ENCODE measurements around the gene SFXN2. TPM values are rescaled to one million over a fixed set of nuclear protein-coding genes. Genes with fewer than 3 reads are reported as not detected.
"Not testable (repeated sequence)": the region's sequence is repeated elsewhere in the genome, so short reads cannot be mapped to it uniquely, and the experiment has no call there.

Gene SFXN2
- polyA plus RNA-seq, 1 donor: 68.1 TPM

DNA sequence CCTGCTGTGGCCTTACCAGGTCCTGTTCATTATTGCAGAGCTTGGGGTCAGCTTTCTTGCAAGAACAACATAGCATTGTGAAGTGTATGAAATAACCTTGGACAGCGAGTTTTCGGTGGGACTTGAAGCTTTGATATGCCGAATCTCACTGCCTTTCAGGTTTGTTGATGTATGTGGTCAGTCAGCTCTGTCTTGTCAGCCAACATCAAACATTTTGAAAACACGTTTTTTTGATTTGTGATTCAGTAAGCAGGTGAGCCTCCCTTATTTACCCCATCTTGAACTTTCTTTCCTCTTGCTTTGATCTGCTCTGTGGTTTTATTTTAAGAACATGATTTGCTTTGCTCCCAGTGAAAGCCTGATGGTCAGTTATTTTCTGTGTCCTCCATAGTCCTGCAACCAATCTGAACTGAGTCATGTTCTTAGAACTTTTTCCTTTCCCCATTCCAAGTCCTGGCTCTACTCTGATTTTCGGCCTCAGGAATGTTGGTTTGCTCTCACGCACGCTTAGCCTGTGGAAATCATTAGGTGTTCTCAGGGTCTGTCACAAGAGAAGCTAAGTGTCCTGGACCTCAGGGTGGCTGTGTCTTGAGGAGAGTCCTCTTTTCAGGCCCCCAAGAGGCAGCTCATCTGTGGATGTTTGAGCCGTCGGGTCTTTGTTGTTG is 38.0 kb downstream of the SFXN2 start:
- no peak for DNase-seq

DNA sequence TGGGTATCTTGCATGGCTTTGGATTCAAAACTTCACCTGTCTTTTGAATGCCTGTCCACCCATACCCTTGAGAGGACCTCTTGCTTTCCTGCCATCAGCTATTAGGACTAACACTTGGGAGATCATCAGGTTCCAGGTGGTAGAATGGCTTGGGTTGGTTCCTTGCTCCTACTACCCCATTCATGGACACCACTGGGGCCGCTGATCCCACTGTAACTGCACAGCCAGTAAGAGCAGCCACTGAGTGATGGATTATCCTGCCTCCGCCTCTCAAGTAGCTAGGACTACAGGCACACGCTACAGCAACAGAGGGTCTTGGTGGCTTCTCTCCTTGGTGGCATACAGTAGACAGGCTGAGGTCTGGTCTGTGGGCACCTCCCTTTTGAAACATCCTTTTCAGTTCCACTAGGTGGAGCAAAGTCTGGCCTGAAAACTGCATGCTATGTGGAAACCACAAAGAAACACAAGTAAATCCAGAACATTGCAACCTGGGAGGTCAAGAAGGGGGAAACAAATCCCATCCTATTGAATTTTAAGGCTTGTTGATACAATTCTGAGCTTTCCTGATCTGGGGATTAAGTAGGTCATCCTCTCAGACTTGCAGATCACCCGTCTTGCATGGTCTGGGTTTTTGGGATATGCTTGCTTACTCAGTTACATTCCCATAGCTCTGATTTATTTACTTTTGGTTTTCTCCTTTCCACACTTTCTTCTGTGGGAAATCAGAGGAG is 38.7 kb downstream of the SFXN2 start:
- no peak for DNase-seq

DNA sequence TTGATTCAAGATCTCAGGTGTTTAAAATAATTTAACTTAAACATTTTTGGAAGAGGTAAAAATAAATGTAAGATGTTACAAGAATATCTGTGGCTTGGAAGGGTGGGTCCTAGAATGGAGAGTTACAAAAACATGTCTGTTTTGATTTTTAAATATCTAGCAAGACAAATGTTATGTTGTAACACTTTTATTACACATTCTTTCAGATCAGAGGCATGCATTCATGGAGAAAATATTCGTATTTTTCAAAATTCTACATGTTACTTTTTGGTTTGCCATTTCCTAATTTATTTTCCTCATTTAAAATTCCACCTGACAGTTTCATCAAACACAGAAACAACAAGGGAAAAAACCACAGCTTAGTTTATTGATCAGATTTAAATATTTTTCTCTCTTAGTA is 39.3 kb downstream of the SFXN2 start:
- DNase-seq: no peak

DNA sequence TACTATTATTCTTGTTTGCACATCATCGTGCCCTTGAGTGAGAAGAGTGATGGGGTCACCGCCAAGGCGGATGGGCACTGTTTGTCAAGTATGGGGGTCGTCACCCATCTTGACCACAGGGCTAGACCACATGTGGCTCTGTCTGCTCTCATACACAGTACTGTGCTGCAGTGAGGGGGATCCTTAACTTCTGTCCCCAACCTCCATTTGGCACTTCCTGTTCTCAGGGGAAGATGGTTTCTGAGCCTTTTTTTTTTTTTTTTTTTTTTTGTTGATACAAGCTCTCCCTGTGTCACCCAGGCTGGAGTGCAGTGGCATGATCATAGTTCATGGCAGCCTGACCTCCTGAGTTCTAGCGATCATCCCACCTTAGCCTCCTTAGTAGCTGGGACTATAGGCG is 42.9 kb downstream of the SFXN2 start:
- DNase-seq: no peak

DNA sequence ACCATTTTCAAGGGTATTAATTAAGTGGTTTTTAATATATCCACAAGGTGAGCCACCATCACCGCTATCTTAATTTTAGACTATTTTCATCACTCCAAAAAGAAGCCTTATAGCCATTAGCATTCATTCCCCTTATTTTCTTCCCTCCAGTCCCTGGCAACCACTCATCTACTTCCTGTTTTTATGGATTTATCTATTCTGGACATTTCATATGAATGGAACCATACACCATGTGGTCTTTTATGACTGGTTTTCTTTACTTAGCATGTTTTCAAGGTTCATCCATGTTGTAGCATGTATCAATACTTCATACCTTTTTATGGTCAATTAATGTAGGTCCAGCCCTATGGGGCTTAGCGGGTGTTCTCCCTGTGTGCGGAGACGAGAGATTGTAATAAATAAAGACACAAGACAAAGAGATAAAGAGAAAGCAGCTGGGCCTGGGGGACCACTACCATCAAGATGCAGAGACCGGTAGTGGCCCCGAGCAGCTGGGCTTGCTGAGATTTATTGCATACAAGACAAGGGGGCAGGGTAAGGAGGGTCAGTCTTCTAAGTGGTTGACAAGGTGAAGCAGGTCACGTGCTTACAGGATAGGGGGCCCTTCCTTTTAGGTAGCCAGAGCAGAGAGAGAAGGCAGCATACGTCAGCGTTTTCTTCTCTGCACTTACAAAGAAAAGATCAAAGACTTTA is 44.0 kb downstream of the SFXN2 start:
- no peak for DNase-seq

DNA sequence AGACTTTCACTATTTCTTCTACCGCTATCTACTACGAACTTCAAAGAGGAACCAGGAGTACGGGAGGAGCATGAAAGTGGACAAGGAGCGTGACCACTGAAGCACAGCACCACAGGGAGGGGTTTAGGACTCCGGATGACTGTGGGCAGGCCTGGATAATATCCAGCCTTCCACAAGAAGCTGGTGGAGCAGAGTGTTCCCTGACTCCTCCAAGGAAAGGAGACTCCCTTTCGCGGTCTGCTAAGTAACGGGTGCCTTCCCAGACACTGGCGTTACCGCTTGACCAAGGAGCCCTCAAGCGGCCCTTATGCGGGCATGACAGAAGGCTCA is 44.5 kb downstream of the SFXN2 start:
- DNase-seq: not testable (repeated sequence)

DNA sequence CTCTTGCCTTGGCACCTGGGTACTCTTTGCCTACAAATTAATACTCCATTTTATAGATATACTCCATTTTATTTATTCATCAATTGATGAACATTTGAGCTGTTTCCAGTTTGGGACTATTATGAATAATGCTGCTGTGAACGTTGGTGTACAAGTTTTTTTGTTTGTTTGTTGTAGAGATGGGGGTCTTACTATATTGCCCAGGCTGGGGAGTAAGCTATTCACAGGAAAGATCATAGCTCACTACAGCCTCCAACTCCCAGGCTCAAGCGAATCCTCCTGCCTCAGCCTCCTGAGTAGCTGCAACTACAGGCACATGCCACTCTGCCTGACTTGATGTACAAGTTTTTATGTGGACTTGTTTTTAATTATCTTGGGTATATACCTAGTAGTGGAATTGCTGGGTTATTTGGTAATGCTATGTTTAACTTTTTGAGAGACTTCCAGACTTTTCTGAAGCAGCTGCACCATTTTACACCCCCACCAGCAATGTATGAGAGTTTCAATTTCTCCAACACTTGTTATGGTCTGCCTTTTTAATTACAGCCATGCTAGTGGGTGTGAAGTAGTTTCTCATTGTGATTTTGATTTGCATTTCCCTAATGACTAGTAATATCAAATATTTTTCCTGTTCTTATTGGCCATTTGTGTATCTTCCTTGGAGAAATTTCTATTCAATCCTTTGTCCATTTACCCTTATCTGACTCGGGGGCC is 45.2 kb downstream of the SFXN2 start:
- no peak for DNase-seq

DNA sequence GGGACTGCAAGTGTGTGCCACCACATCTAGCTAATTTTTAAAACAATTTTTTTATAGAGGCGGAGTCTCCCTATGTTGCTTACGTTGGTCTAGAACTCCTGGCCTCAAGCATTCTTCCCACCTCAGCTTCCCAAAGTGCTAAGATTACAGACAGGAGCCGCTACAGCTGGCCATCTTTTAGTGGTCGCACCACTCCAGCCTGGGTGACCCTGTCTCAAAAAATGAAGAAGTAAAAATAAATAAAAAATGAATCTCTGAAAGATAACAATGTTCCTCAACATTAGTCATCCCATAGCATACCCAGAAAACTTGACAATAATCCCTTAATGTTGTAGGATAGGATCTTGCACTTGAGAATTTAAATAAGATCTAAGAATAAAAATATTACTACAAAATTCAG is 47.5 kb downstream of the SFXN2 start:
- no peak for DNase-seq

DNA sequence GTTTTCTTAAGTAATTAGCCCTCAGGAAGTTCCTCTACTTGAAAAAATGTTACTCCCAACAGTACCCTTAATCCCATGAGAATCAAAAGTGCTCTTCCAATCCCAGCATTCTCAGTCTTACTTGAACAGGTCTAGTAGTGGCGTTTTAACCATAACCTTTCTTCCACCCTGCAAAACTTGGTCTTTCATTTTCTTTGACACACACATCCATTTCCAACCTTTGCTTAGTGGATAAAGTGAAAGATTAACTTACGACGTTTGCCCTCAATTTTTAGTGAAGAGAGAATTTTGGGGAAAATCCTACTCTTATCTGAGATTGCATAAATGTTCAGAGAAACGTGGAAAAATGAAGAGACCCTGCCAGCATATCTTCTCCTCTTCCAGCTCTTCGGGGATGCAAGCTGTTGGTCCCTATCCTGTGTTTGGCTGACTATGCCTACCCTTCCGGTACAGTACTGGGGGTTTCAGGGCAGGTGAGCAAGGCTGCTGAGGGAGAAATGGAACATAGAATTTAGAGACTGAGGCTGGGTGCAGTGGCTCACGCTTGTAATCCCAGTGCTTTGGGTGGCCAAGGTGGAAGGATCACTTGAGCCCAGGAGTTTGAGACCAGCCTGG is 48.1 kb downstream of the SFXN2 start:
- DNase-seq: no peak

DNA sequence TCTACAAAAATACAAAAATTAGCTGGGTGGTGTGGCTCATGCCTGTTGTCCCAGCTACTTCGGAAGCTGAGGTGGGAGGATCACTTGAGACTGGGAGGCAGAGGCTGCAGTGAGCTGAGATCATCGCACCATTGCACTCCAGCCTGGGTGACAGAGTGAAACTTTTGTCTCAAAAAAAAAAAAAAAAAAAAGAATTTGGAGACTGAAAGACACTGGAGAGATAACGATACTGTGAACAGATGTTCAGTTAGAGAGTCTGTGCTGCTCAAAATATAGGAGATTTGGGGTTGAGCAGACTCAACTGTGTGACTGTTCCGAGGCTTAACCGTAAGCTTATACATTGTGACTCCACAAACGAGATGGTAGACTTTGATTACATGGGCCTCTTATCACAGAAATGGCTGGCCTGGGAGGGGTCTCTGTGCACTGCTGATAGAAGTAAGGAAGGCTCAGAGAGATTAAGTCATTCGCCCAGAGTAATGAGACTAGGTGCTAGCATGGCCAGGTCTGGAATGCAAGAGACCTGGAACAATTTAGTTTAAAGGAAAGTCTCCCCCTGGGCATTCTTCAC is 48.7 kb downstream of the SFXN2 start:
- DNase-seq: no peak

DNA sequence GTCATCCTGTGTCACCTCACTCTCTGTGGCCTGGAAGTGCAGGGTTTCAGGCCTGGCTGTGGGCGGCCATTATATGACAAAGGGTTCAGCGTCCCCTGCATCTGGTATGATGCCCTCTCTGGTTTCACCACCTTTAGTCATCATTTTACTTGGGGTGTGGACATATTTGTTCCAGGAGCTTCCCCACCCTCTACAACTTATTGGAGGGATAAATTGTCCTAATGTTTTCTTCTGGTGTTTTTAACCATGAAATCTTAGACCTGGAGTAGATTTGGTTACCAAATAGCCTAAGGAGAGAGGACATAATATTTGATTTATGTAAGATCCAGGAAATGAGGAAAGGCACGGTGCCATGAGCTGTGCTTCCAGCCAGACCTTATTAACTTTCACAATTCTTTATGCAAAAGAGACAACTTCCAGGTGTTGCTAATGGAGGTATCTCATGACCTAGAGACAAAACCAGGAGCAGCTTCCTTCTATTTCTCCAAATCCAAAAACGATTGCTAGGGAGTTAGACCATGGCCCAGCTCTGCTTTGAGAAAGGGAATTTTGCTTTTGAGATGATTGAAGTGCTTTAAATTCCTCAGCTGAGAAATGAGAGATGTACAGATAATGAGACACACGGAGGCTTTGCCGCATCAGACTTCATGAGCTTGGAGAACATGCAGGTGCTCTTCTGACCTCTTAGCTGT is 50.2 kb downstream of the SFXN2 start:
- no peak for DNase-seq

DNA sequence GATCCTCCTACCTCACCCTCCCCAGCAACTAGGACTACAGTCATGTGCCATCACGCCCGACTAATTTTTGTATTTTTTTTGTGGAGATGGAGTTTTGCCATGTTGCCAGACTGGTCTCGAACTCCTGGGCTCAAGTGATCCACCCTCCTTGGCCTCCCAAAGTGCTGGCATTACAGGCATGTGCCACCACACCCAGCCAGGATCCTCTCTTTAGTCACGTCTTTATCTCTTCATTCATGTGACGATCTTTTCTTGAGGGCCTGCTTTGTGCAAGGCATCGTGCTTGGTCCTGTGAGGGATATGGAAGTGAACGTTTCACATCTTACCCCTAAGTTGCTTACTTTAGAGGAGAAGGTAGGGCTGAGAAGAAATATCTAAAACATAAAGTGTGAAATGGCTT is 50.9 kb downstream of the SFXN2 start:
- DNase-seq: no peak

DNA sequence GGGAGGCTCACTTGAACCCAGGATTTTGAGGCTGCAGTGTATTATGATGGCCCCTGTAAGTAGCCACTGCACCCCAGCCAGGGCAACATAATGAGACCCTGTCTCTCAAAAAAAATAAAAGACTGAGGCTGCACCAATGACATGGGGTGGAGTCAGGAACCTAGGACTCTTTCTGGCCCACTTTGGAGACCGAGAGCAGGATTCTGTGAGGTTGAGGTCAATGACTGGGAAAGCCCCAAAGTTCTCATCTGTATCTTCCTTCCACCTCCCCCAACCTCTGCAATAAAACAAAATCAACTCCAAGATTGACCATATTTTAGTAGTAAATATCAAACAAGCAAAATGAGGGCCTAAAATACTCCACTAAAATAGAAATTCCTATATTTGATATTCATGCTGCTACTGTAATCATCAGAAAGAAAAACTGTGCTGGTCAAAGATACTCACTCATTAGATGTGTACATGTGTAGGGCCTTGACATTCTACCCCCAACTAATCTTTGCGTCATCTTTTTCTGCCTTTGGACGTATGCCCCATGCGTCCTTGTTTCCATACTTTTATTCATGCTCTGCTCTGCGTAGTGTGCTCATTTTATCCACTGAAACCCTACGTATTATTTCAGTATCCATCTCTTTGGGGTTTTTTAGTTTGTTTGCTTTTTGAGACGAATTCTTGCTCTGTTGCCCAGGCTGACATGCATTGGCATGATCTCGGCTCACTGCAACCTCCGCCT is 53.2 kb downstream of the SFXN2 start:
- DNase-seq: no peak

DNA sequence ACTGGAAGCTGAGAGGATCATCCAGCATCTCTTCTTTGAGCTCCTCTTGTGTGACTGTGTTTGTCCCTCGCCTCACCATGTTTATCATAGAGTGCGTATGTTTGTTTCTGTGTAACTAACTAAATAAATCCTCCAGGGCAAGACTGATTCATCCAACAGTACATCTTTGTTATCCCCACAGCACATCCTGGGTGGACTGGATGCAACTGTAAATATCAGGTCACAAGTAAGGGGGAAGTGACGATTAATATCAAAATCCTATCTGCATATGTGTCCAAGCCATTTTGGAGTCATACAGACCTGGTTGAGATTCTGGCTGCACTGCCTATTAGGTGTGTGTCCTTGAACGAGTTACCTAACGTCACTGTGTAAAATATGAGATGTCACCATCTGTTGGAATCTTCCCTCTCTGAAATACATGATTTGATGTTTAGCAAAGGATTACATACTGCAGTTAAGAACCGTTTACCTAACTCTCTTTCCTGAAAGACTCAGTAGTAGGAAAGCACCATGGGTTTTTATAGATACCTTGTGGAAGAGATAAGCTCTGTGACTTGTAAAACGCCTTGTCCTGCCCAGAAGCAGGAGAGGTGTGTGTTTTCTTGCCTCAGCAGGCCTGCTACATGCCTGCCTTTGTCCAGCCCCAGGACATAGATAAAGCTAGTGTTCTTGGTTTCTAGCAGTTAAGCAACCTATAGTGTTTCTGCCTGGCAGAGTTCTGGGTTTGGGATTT is 55.1 kb downstream of the SFXN2 start:
- no peak for DNase-seq

DNA sequence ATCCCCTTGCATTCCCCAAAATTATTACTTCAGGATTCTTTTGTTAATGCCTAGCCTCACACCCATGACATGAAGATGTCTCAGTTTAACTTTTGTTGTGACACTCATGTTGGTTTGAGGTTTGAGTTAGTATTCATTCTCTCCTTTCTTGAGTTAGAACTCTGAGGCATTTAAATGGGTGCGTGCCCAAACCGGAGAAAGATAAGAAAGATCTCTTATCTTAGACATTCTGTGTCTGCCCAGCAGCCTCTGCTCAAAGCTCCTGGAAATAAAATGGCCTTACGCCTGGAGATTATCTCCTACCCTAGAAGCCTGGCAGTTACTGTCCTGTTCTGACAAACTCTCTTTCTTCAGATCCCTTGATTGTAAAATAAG is 55.7 kb downstream of the SFXN2 start:
- no peak for DNase-seq

DNA sequence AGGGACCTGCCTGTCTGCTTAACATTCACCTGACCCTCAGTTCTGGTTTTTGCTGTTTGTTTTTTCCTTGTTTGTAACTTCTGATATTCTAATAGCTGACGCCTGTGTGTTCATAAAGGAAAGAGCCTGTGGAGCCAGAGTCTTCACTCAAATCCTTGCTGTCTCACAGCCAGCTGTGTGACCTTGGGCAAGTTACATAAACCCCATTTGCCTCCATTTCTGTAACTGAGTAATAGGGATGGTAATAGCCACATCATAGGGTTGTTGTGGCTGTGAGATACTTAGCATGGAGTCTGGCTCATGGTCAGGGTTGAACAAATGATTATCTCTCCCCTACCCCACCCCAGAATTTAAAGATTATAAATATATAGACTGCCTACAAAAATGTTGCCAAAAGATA is 56.4 kb downstream of the SFXN2 start:
- no peak for DNase-seq

DNA sequence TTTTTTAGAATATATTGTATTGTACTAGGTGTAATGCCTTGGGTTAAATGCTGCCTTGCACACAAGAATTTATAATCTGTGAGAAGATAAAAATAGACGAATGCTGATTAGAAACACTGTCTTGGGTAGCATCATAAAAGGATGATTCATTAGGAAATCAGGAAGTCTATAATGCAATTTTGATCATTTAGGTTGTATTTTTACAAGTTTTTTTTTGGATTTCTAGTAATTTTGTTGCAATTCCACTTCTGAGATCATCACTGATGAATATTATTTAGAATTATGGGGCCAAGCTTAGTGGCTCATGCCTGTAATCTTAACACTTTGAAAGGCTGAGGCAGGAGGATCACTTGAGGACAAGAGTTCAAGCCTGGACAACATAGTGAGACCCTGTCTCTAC is 58.9 kb downstream of the SFXN2 start:
- DNase-seq: no peak

DNA sequence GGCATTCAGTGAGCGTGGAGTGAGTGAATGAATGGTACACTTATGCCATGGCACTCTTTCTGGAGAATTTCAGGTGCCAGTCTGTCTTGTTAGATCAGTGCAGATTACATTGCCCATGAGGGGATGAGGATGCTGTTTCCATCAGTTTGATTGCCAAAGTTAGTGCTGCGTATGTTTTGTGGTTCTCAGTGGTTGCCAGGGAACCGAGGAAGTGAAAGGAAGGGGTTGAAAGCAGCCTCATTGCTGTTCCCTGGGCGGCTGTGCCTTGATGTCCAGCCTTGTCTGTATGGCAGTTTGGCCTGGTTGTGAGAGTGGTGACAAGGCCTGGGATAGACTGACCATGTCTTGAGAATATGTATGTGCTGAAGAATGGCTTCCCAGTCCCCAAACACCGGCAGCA is 59.5 kb downstream of the SFXN2 start:
- no peak for DNase-seq

DNA sequence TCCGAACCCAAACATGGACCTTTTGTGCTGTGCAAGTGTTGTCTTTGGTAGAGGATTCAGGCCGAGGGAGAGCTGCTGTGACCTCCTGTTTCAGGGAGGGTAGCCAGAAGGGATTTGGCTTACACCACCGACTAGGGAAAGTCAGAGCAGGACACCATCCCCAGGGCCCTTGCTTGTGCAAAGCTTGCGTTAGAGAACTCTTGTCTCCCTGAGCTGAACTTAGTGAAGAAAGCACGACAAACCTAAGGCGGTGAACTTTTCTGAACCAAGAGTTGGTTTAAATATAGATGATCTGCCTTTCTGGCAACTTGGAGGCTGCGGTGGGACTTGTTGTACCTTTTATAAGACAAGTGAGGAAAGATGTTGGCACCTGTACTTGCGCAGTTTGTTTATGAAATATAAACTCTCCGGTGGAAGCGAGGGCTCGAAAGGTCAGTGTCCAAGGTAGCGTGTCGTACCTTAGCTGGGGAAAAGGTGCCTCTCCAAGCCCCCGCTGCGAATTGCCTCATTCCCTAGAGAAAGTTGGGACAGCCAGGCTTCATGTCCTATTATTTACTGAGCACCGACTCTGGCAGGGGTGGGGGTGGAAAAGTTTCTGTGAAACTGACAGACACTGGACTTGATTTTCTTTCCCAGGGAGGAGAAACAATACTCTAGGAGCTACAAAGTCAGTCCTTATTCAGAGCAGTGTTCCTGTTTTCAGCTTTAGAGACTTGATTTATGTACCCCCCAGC is 60.9 kb downstream of the SFXN2 start:
- no peak for DNase-seq

Data from left kidney (tissue), 2 donors.